ENCODE data around the gene SEMA5A.

- TF ChIP-seq POLR2AphosphoS5 (IDR thresholded peaks at IDR 0.05) (no peak), POLR2A (IDR thresholded peaks at IDR 0.05) (no peak), EP300 (IDR thresholded peaks at IDR 0.05) (no peak)
- TF ChIP-seq, protein P1, sequence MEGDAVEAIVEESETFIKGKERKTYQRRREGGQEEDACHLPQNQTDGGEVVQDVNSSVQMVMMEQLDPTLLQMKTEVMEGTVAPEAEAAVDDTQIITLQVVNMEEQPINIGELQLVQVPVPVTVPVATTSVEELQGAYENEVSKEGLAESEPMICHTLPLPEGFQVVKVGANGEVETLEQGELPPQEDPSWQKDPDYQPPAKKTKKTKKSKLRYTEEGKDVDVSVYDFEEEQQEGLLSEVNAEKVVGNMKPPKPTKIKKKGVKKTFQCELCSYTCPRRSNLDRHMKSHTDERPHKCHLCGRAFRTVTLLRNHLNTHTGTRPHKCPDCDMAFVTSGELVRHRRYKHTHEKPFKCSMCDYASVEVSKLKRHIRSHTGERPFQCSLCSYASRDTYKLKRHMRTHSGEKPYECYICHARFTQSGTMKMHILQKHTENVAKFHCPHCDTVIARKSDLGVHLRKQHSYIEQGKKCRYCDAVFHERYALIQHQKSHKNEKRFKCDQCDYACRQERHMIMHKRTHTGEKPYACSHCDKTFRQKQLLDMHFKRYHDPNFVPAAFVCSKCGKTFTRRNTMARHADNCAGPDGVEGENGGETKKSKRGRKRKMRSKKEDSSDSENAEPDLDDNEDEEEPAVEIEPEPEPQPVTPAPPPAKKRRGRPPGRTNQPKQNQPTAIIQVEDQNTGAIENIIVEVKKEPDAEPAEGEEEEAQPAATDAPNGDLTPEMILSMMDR (IDR thresholded peaks at IDR 0.05), result no peak
Measured at GRCh38 chr5:9218358-9218757, 327.5 kb downstream of the SEMA5A start.
